ENCODE data around the gene CPSF3. TPM values are rescaled to one million over a fixed set of nuclear protein-coding genes. Genes with fewer than 3 reads are reported as not detected.

CPSF3 gene
- total RNA-seq, 4 donors from 2014 or later = 20.5 to 48.5 (median 29.2) TPM

- Histone ChIP-seq H3K27ac (no peak overlapping the region), H3K4me3 (no peak overlapping the region), H3K4me1 (peaks cover 9% of the 10 kb centered on the region), H3K9me3 (no peaks in the 10 kb centered on the region), H3K36me3 (peaks cover 30% of the 10 kb centered on the region), H3K27me3 (no peaks in the 10 kb centered on the region)
- DNase-seq (ENCODE audit: low spot score in 2 of 2) = no peak
- TF ChIP-seq POLR2AphosphoS5 (IDR thresholded peaks at IDR 0.05) = no peak
- TF ChIP-seq CTCF (IDR thresholded peaks at IDR 0.05) = no peak
- no peak for TF ChIP-seq POLR2A (IDR thresholded peaks at IDR 0.05)
- TF ChIP-seq EP300 (IDR thresholded peaks at IDR 0.05) = no peak
- WGBS = 82% methylated on average over 9 of the region's 9 CpGs
Observed at GRCh38 chr2:9416267-9416961, 7.0 kb upstream of the CPSF3 start.

GRCh38 chr2:9416962-9417316, 6.5 kb upstream of the CPSF3 start:
- 96% methylated on average over 7 of the region's 7 CpGs for WGBS
- Histone ChIP-seq H3K27me3 (no peaks in the 10 kb centered on the region), H3K27ac (no peak overlapping the region), H3K4me1 (peaks cover 14% of the 10 kb centered on the region), H3K9me3 (no peaks in the 10 kb centered on the region), H3K4me3 (no peak overlapping the region), H3K36me3 (peaks cover 24% of the 10 kb centered on the region)
- no peak for TF ChIP-seq POLR2AphosphoS5 (IDR thresholded peaks at IDR 0.05)
- TF ChIP-seq EP300 (IDR thresholded peaks at IDR 0.05) = no peak
- no peak for TF ChIP-seq POLR2A (IDR thresholded peaks at IDR 0.05)
- no peak for TF ChIP-seq CTCF (IDR thresholded peaks at IDR 0.05)
- no peak for DNase-seq (ENCODE audit: low spot score in 2 of 2)

GRCh38 chr2:9417725-9418124, 5.7 kb upstream of the CPSF3 start:
- Histone ChIP-seq H3K4me1 (peaks cover 22% of the 10 kb centered on the region), H3K27ac (no peak overlapping the region), H3K9me3 (no peaks in the 10 kb centered on the region), H3K36me3 (peaks cover 20% of the 10 kb centered on the region), H3K4me3 (no peak overlapping the region), H3K27me3 (no peaks in the 10 kb centered on the region)
- no peak for TF ChIP-seq POLR2A (IDR thresholded peaks at IDR 0.05)
- no peak for TF ChIP-seq EP300 (IDR thresholded peaks at IDR 0.05)
- TF ChIP-seq CTCF (IDR thresholded peaks at IDR 0.05) = no peak
- no peak for TF ChIP-seq POLR2AphosphoS5 (IDR thresholded peaks at IDR 0.05)
- 82% methylated on average over 3 of the region's 3 CpGs for WGBS
- no peak for DNase-seq (ENCODE audit: low spot score in 2 of 2)

- no peaks in the 10 kb centered on the region for H3K27me3 ChIP-seq
- no peak for TF ChIP-seq EP300 (IDR thresholded peaks at IDR 0.05)
- TF ChIP-seq POLR2AphosphoS5 (IDR thresholded peaks at IDR 0.05) = no peak
- TF ChIP-seq CTCF (IDR thresholded peaks at IDR 0.05) = no peak
- TF ChIP-seq POLR2A (IDR thresholded peaks at IDR 0.05) = no peak
- peaks cover 13% of the 10 kb centered on the region for H3K36me3 ChIP-seq
- peaks cover 24% of the 10 kb centered on the region for H3K4me1 ChIP-seq
- no peak for DNase-seq (ENCODE audit: low spot score in 2 of 2)
- no peaks in the 10 kb centered on the region for H3K9me3 ChIP-seq
- no peak overlapping the region for H3K4me3 ChIP-seq
- 94% methylated on average over 4 of the region's 4 CpGs for WGBS
- H3K27ac ChIP-seq = no peak overlapping the region
Observed at GRCh38 chr2:9418746-9419145, 4.7 kb upstream of the CPSF3 start.

DNA sequence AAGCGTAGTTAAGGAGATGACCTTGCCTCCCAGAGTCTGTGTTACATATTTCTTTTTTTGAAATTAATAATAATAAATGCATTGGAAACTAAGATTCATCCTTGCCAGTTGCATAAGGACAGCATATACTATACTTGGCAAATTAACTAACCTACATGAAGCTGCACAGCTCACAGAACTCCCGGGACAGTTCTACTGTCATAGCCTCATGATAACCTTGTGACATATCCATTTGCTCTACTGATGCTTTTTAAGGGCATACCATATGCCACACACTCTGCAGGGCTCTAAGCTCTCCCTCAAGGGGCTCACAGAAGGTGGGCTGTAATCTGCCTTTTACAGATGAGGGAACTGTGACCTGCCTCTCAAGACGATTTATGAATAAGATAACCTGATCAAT, 3.9 kb upstream of the CPSF3 start:
- Histone ChIP-seq H3K4me3 (no peak overlapping the region), H3K27me3 (no peaks in the 10 kb centered on the region), H3K36me3 (peaks cover 10% of the 10 kb centered on the region), H3K27ac (no peak overlapping the region), H3K4me1 (peaks cover 30% of the 10 kb centered on the region), H3K9me3 (no peaks in the 10 kb centered on the region)
- no peak for TF ChIP-seq EP300 (IDR thresholded peaks at IDR 0.05)
- TF ChIP-seq POLR2A (IDR thresholded peaks at IDR 0.05) = no peak
- no peak for TF ChIP-seq CTCF (IDR thresholded peaks at IDR 0.05)
- 95% methylated on average over 3 of the region's 3 CpGs for WGBS
- no peak for DNase-seq (ENCODE audit: low spot score in 2 of 2)

Measured in suprapubic skin (tissue), 4 donors.